Stimulated activated CD4-positive, alpha-beta T cell treated with anti-CD3 and anti-CD28 coated beads, Interleukin-15, amount 100 ng/mL, for 48 hours (primary cell): ENCODE results near the gene MAD1L1.

Source experiments
- DNase-seq, 2 donors: peaks; one replicate each; pipeline ENCODE4 v3.0.0-alpha.2; 2020; ENCODE audit warnings: low read depth in 2 of 2

The MAD1L1 gene

DNA sequence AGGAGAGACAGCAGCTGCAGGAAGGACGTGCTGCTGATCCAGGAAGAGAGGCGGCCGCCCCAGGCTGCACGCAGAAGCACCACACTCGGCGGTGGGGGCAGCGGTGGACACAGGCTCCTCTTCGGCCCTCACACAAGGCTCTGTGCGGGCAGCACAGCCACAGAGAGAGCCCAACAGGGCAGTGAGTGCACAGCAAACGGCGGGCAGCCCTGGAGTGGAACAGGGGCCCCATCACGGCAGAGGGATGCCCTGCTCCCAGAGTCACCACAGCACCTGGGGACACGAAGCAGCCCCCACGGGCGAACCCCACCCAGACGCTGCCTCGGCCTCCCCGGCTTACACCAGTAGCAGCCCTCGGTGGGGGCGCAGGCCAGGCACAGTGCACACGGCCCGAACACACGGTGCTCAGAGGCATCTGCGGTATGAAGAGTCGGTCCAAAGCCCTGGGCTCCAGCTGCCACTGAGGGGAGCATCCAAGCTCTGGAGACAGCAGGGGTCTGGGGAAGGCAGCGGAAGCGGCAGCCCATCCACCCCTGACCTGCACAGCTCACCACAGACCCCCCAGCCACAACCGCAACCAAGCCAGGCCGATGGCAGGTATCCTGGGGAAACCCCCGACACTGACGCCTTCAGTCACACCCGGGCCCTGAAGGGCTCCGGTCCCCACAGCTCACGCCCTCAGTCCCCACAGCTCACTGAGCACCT is 26.1 kb upstream of the MAD1L1 start:
- DNase-seq, result no peak

- no peak for DNase-seq
Measured at GRCh38 chr7:2257651-2258050, 24.9 kb upstream of the MAD1L1 start.

- no peak for DNase-seq
Measured at GRCh38 chr7:2257046-2257551, 24.4 kb upstream of the MAD1L1 start.

- no peak for DNase-seq
Measured at GRCh38 chr7:2256306-2257045, 23.7 kb upstream of the MAD1L1 start.

GRCh38 chr7:2255145-2256139 is 22.7 kb upstream of the MAD1L1 start:
- no peak for DNase-seq

DNA sequence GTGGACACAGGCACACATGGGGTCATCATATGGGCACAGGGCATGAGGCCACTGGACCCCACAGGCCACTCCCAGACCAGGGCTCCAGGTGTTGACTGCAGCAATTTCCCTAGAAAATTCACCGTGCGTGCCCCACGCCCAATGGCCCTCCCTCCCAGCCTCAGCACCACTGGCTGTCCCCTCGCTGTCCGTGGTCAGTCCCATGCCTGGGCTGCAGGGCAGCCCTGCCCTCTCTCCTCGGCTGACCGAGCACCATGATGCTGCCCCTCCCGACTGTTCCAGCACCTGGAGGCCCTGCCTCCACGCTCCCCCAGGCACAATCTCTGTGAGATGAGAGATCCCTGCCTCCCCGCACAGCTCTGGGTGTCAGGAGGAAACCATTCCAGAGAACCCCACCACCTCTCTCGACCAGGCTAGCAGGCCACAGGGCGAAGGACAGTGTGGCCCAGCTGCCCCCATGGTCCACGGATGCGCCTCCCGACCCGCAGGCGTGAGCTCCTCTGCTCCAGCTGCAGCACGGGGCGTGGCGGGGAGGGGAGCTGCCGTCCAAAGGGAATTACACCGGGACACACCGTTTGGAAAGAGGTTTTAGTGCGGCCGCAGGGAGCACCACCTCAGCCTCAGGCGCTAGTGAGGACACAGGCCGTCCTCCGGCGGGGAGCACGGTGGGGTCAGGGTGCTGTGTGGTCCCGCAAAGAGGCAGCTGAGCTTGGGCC is 21.8 kb upstream of the MAD1L1 start:
- DNase-seq, result no peak

GRCh38 chr7:2253525-2254244 is 20.9 kb upstream of the MAD1L1 start:
- no peak for DNase-seq

- DNase-seq, result no peak
Measured at GRCh38 chr7:2253021-2253420, 20.3 kb upstream of the MAD1L1 start.

GRCh38 chr7:2251841-2252771 is 19.4 kb upstream of the MAD1L1 start:
- DNase-seq, result no peak

- DNase-seq, result no peak
Measured at GRCh38 chr7:2251381-2251780, 18.6 kb upstream of the MAD1L1 start.

DNA sequence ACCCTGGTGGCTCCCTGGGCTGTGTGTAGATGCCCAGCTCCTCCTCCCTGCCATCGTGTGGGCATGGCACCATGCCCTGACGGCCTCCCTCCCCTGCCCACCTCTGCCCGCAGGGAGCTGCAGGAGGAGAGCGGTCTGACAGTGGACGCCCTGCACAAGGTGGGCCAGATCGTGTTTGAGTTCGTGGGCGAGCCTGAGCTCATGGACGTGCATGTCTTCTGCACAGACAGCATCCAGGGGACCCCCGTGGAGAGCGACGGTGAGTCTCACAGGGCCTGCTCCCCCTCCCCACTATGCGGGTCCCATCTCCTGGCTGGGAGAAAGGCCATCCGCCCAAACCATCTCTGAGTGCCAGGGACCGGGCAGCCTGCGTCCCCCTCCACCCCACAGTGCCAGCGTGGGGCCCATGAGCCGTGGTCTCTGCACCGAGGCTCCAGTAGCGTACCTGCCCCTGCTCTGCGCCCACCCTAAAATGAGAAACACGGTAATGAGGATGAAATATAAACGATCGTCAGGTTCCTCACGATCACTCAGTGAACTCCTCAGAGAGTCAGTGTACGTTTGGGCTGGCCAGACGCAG is 17.1 kb upstream of the MAD1L1 start:
- no peak for DNase-seq

DNA sequence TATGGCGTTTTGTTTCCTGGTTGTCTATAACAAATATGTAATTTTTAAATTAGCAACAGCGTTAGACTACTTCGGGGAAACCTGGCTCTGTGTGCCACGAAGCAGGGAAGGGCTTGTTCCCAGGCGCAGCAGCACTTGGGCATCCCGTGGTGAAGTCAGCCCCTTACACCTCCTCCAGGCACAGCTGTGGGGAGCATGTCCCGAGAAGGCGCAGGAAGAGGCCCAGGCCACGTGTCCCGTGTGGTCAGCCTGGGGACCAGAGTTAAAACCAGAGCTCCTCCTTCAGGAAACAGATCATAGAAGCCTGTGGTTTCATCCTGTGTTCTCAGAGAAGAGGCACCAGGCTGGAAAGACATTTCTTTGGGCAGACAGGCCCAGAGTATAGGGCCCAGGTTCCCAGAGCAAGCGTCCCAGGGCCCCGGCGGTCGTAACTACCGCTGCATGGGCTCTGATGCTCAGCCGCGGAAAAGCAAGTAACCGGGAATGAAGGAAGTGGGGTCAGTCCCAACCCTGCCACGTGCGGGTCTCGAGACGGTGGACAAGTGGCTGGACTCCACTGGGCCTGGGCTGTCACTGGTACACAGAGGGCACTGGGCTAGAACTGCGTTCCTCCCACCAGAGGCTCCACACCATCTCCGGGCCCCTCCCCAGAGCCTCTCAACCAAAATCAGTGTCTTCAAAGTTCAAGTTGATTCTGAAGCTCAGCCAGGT is 16.4 kb upstream of the MAD1L1 start:
- no peak for DNase-seq

DNA sequence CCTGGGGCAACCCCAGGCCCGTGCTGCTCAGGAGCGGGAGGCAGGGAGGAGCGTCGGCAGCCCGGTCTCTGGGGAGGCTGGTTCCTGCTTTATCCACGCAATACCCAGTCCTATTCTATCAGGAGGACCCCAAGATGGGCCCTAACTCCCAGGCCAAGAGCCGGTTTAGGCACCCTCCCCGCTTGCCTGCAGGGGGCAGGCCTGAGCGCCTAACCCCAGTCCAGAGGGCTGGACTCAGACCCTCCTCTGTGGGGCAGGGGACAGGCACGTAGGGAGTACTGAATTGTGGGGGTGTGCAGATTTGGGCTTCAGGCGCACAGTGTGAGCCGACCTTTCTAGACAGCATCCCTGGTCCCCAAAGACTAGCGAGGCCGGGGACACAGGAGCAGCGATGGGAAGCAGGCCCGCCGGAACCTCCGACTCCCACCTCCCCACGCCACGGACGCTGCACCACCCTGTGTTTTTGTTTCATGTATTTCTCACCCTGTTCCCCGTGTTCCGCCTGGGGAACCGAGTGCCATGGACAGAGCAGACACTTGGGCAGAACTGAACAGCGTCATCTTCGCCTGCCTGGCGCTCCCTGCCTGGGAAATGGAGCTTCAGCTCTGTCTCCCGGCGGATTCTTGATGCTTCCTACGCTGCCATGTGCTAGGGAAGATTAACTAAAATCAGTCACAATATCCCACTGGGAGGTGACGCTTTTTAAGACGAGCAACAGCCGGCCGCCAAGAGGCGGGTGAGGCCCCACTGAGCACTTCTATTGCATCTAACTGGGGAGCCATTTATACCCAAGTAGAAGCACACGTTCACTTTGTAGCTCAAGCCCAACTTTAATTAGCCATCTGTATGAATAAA is 14.6 kb upstream of the MAD1L1 start:
- no peak for DNase-seq

DNA sequence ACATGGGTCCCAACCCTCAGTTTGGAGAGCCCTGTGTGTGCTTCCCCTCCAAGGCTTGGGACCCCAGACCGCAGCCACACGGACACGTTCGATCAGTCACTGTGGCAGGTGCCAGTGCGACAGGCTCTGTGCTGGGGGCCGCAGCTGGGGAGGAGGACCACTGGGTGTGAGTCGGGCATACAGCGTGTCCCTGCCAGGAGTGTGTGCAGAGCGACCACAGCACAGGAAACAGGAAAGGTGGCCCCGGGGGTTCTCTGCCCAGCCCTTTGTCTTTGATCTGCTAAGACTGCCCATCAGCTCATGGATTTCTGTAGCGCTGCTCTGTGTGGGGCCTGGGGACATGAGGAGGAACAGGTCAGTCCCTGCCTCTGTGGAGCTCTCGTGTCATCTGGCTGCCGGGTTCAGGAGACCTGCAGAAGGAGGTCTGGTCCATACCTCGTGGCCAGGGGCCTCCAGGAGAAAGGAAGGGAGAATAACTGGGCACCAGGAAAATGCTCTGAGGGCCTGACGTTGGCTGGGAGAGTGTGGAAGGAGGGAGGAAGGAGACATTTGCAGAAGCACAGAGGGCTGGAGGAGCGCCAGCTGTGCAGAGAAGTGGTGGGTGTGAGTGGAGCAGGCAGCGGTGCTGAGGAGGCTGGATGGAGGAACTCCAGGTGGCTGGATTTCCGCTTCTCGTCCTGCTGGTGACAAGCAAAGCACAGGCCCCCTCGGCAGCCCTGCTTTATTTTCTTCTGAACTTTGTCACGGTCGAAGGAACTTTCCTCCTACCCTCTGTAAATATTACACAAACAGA is 13.3 kb upstream of the MAD1L1 start:
- DNase-seq, result no peak

GRCh38 chr7:2244404-2244995 is 11.8 kb upstream of the MAD1L1 start:
- DNase-seq, result no peak

GRCh38 chr7:2243458-2243857 is 10.7 kb upstream of the MAD1L1 start:
- DNase-seq, result no peak
